HepG2 (cell line): ENCODE data around the gene OSM. TPM values are rescaled to one million over a fixed set of nuclear protein-coding genes. Genes with fewer than 3 reads are reported as not detected.
A peak's percentile ranks its signal among the peaks of the same experiment; 100 is the strongest.

Source experiments
- DMAP1 ChIP-seq: IDR thresholded peaks from 2 replicates; pipeline ENCODE4 v1.6.1; 2016
- HMGXB4 ChIP-seq, 2 experiments: sonication (generic) in 1 of 2; formaldehyde crosslinking in 1 of 2; IDR thresholded peaks; 2 replicates each; pipeline versions ENCODE4 v1.4.0 to v1.6.1; 2018 to 2020; ENCODE audit warnings: missing genetic modification reagents in 2 of 2, borderline replicate concordance in 1 of 2, low read depth in 1 of 2, mild to moderate bottlenecking in 1 of 2, missing biosample characterization in 1 of 2
- NKX3-1 ChIP-seq: sonication (generic); formaldehyde crosslinking; IDR thresholded peaks from 2 replicates; pipeline ENCODE4 v1.5.0; 2020; ENCODE audit warnings: missing genetic modification reagents
- RORA ChIP-seq: sonication (generic); formaldehyde crosslinking; IDR thresholded peaks from 2 replicates; pipeline ENCODE4 v1.5.0; 2020; ENCODE audit warnings: mild to moderate bottlenecking, missing genetic modification reagents, moderate library complexity
- RXRA ChIP-seq: sonication (generic); formaldehyde crosslinking; IDR thresholded peaks from 2 replicates; pipeline ENCODE4 v1.5.1; 2020; ENCODE audit warnings: missing genetic modification reagents
- SOX6 ChIP-seq, 2 experiments: fragments of 450-650 bp in 1 of 2; sonication (generic) in 1 of 2; formaldehyde crosslinking in 1 of 2; IDR thresholded peaks; 2 replicates each; pipeline versions ENCODE4 v1.4.0 to v1.6.1; 2017 to 2020; ENCODE audit warnings: antibody characterized with exemption in 1 of 2, mild to moderate bottlenecking in 1 of 2, missing genetic modification reagents in 1 of 2
- TAF1 ChIP-seq: sonication (generic); formaldehyde crosslinking; IDR thresholded peaks from 2 replicates; pipeline ENCODE4 v1.4.0; 2020; ENCODE audit warnings: missing genetic modification reagents
- TBX2 ChIP-seq: sonication (generic); formaldehyde crosslinking; IDR thresholded peaks from 2 replicates; pipeline ENCODE4 v1.5.0; 2020; ENCODE audit warnings: missing genetic modification reagents, mild to moderate bottlenecking, borderline replicate concordance
- ZBTB1 ChIP-seq: sonication (generic); formaldehyde crosslinking; IDR thresholded peaks from 2 replicates; pipeline ENCODE4 v1.4.0; 2020; ENCODE audit warnings: missing genetic modification reagents, borderline replicate concordance
- ZBTB10 ChIP-seq: sonication (generic); formaldehyde crosslinking; IDR thresholded peaks from 2 replicates; pipeline ENCODE4 v1.4.0; 2020; ENCODE audit warnings: missing genetic modification reagents, borderline replicate concordance
- ZBTB38 ChIP-seq: sonication (generic); formaldehyde crosslinking; IDR thresholded peaks from 2 replicates; pipeline ENCODE4 v1.5.1; 2020; ENCODE audit warnings: mild to moderate bottlenecking, missing genetic modification reagents
- ZNF138 ChIP-seq: sonication (generic); formaldehyde crosslinking; IDR thresholded peaks from 2 replicates; pipeline ENCODE4 v1.5.0; 2020; ENCODE audit warnings: mild to moderate bottlenecking, low read depth, missing genetic modification reagents
- ZNF260 ChIP-seq: sonication (generic); formaldehyde crosslinking; IDR thresholded peaks from 2 replicates; pipeline ENCODE4 v1.4.0; 2020; ENCODE audit warnings: missing genetic modification reagents, low read depth, mild to moderate bottlenecking, borderline replicate concordance
- ZNF343 ChIP-seq: sonication (generic); formaldehyde crosslinking; IDR thresholded peaks from 2 replicates; pipeline ENCODE4 v1.4.0; 2020; ENCODE audit warnings: mild to moderate bottlenecking, missing genetic modification reagents
- ZNF646 ChIP-seq: sonication (generic); formaldehyde crosslinking; IDR thresholded peaks from 2 replicates; pipeline ENCODE4 v1.9.0; 2021; ENCODE audit warnings: mild to moderate bottlenecking, missing genetic modification reagents
- ZNF7 ChIP-seq: IDR thresholded peaks from 2 replicates; pipeline ENCODE4 v1.6.1; 2016; ENCODE audit warnings: missing biosample characterization, missing genetic modification reagents
- polyA plus RNA-seq, 8 experiments: library from polyadenylated mRNA; depleted of rRNA in 3 of 8; stranded (reverse) in 7 of 8; unstranded in 1 of 8; fragments of >200 nt; fragmentation: Illumina TruSeq in 4 of 8; extraction: Trizol in 4 of 8; gene quantifications; 2 replicates each; pipeline versions ENCODE4 v1.2.1 to v1.2.3, GENCODE V29; 2011 to 2016; ENCODE audit warnings: low read depth in 4 of 8, missing spikeins in 1 of 8, mixed read lengths in 1 of 8; ENCODE audit not compliant: insufficient read depth in 1 of 8
- total RNA-seq, 5 experiments: library from RNA; depleted of rRNA; stranded (reverse); fragments of >200 nt; fragmentation: Illumina TruSeq; extraction: Trizol; gene quantifications; 2 replicates each; pipeline ENCODE4 v1.2.3, GENCODE V29; 2016; ENCODE audit warnings: low read depth in 1 of 5

OSM gene
- total and polyA plus RNA-seq, 2 of the 13 experiments (the other 11 are each of a cell fraction or from before 2014, with no cell fraction given), result not detected

- TF ChIP-seq ZNF646 (CRISPR knock-in tag) (no peak), ZBTB1 (CRISPR knock-in tag) (no peak), ZNF138 (CRISPR knock-in tag) (no peak), TAF1 (CRISPR knock-in tag) (peak; percentile 26; the same call in 1 of the 2 replicates), ZBTB38 (CRISPR knock-in tag) (no peak), DMAP1 (CRISPR knock-in tag) (no peak; the same call in 1 of the 2 replicates), TBX2 (CRISPR knock-in tag) (no peak), NKX3-1 (no peak), ZBTB10 (CRISPR knock-in tag) (no peak), ZNF343 (no peak), RORA (CRISPR knock-in tag) (no peak), RXRA (CRISPR knock-in tag) (no peak), ZNF7 (CRISPR knock-in tag) (no peak), HMGXB4 (CRISPR knock-in tag; IDR thresholded peaks at IDR 0.05; ENCODE audit: borderline replicate concordance in 1 of 2, low read depth in 1 of 2) (peak in 1 of 2 experiments; percentile 27; a peak in 1 of 4 replicates), SOX6 (IDR thresholded peaks at IDR 0.05) (no peak), SOX6 (CRISPR knock-in tag; IDR thresholded peaks at IDR 0.05) (no peak), ZNF260 (CRISPR knock-in tag) (no peak)
Observed at GRCh38 chr22:30289141-30289979, 22.7 kb upstream of the OSM start, which contains the start of gene CASTOR1 (continued).
